Left lung (tissue), 10 donors: ENCODE results near the gene FUT3. TPM values are rescaled to one million over a fixed set of nuclear protein-coding genes. Genes with fewer than 3 reads are reported as not detected.

Source experiments
- ATAC-seq: fragments of 200-7000 bp; cut with Tn5 transposase; one replicate; pipeline ENCODE4 v1.9.1; 2020; ENCODE audit warnings: moderate library complexity
- DNase-seq, 4 donors: peaks; one replicate each; pipeline ENCODE4 v3.0.0-alpha.2; 2013 to 2020
- H3K27ac ChIP-seq, 2 donors: fragments of 200-600 bp; sonication (generic) in 1 of 2; one replicate each; pipeline versions ENCODE4 v1.5.0 to v1.8.0; 2020 to 2021
- H3K27me3 ChIP-seq, 2 donors: fragments of 200-600 bp; sonication (generic) in 1 of 2; one replicate each; pipeline versions ENCODE4 v1.5.0 to v1.8.0; 2020 to 2021
- H3K36me3 ChIP-seq, 2 donors: fragments of 200-600 bp; sonication (generic) in 1 of 2; one replicate each; pipeline versions ENCODE4 v1.5.0 to v1.8.0; 2020 to 2021
- H3K4me1 ChIP-seq, 2 donors: fragments of 200-600 bp; one replicate each; pipeline ENCODE4 v1.8.0; 2021
- H3K4me3 ChIP-seq, 2 donors: fragments of 200-600 bp; sonication (generic) in 1 of 2; one replicate each; pipeline versions ENCODE4 v1.5.0 to v1.8.0; 2020 to 2021; ENCODE audit warnings: mild to moderate bottlenecking in 1 of 2
- H3K9me3 ChIP-seq, 2 donors: fragments of 200-600 bp; sonication (generic) in 1 of 2; one replicate each; pipeline versions ENCODE4 v1.5.0 to v1.8.0; 2020 to 2021
- intact Hi-C, 2 donors: fragments of 100-400 bp; cut with DNase I; formaldehyde crosslinking; loops; one replicate each; pipeline versions ENCODE4 v1.11.2 to v1.14.2; 2022
- polyA plus RNA-seq, 6 donors: library from polyadenylated mRNA; unstranded; fragments of 120-200 nt; gene quantifications; one replicate each; pipeline ENCODE4 v1.2.1, GENCODE V29; 2013; ENCODE audit not compliant: insufficient read length in 6 of 6
- total RNA-seq, 2 donors: library from RNA; stranded (reverse); fragmentation: NEBNext Ultra II Directional; extraction: Animal tissue kit (Norgen Biotek cat#: 25700); gene quantifications; one replicate each; pipeline ENCODE4 v1.2.1, GENCODE V29; 2021
- TF ChIP-seq, protein P1 (sequence below), 2 donors: fragments of 200-600 bp; sonication (generic) in 1 of 2; IDR thresholded peaks; one replicate each; pipeline versions ENCODE4 v1.5.0 to v1.8.0; 2021; ENCODE audit warnings: antibody characterized with exemption in 2 of 2
- donor health status: DM: no; HTN: yes; CAD: no.
- donor health status: DM: no; HTN: no; CAD: no.

The FUT3 gene
- total and polyA plus RNA-seq, 8 donors = 0.28 to 31.4 (median 0.51) TPM; not detected in 2

DNA sequence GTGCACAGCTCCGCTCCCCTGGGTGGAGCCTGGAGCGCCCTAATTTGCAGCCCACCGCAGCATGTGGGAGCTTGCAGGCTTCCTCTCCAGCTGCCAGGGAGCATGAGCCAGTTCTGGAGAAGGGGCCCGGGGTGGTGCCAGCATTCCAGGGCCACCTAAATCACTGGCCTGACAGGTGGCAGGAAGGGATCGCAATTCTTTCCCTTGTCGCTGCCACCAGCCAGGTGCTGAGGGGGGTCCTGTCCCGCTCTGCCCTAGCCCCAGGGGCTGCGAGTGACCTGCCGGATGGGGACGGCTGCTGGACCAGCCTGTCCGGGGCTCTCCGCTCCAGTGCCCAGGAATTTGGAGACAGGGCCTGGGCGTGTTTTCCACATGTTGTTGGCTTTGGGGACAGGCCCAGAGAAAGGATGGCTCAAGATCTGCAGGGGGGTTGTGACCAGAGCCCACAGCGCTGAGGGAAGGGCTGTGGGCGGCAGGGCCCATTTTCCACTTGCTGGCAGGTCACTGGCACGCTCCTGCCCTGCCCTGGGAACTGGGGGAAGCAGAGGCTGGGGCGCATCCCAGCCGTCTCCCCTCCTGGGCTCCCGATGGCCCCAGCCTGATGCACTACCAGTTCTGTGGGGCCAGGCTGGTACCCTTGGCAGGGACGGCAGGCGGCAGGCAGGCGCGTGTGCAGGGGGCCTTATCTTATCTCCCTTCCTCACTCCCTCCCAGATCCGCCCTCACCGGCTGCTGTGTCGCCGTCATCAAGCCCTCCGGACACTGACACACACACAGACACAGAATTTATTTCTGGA is 42.9 kb upstream of the FUT3 start:
- intact Hi-C loops = loop anchor here in 1 of 2 donors (5.0 kb wide), 1 partner anchor 87 kb away; the partner anchor contains the start of gene NRTN
- no peak for ATAC-seq
- Histone ChIP-seq H3K4me3 (no peak overlapping the region), H3K9me3 (no peaks in the 10 kb centered on the region), H3K27me3 (peaks cover 0 to 37% of the 10 kb centered on the region in 2 donors), H3K36me3 (peaks cover 0 to 37% of the 10 kb centered on the region in 2 donors), H3K4me1 (peaks cover 0 to 5% of the 10 kb centered on the region in 2 donors), H3K27ac (no peak overlapping the region)
- no peak for DNase-seq
- TF ChIP-seq, protein P1, sequence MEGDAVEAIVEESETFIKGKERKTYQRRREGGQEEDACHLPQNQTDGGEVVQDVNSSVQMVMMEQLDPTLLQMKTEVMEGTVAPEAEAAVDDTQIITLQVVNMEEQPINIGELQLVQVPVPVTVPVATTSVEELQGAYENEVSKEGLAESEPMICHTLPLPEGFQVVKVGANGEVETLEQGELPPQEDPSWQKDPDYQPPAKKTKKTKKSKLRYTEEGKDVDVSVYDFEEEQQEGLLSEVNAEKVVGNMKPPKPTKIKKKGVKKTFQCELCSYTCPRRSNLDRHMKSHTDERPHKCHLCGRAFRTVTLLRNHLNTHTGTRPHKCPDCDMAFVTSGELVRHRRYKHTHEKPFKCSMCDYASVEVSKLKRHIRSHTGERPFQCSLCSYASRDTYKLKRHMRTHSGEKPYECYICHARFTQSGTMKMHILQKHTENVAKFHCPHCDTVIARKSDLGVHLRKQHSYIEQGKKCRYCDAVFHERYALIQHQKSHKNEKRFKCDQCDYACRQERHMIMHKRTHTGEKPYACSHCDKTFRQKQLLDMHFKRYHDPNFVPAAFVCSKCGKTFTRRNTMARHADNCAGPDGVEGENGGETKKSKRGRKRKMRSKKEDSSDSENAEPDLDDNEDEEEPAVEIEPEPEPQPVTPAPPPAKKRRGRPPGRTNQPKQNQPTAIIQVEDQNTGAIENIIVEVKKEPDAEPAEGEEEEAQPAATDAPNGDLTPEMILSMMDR (IDR thresholded peaks at IDR 0.05) = no peak

DNA sequence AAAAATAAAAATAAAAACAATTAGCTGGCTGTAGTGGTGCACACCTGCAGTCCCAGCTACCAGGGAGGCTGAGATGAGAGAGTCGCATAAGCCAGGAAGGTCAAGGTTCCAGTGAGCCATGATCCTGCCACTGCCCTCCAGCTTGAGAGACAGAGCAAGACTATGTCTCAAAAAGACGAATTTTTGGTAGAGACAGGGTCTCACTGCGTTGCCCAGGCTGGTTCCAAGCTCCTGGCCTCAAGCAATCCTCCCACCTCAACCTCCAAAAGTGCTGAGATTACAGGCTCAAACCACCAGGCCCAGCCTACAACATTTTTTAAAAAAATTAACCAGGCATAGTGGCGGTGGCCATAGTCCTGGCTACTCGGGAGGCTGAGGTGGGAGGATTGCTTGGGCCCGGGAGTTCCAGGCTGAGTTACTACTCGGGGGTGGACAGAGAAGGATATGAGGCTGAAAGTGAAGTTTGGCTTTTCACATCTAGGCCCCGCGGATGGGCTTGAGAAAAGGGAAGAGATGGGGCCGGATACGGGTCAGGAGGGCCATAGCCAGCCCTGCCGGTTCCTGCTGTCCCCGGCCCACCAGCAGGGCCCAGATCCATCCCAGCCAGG is 42.2 kb upstream of the FUT3 start:
- intact Hi-C loops = loop anchor here in 1 of 2 donors (5.0 kb wide), 1 partner anchor 86 kb away; the partner anchor contains the start of gene NRTN
- Histone ChIP-seq H3K4me3 (no peak overlapping the region), H3K36me3 (peaks cover 0 to 37% of the 10 kb centered on the region in 2 donors), H3K4me1 (peaks cover 0 to 5% of the 10 kb centered on the region in 2 donors), H3K9me3 (no peaks in the 10 kb centered on the region), H3K27ac (no peak overlapping the region), H3K27me3 (peaks cover 0 to 44% of the 10 kb centered on the region in 2 donors)
- ATAC-seq = no peak
- TF ChIP-seq, protein P1 (IDR thresholded peaks at IDR 0.05) = no peak
- no peak for DNase-seq

DNA sequence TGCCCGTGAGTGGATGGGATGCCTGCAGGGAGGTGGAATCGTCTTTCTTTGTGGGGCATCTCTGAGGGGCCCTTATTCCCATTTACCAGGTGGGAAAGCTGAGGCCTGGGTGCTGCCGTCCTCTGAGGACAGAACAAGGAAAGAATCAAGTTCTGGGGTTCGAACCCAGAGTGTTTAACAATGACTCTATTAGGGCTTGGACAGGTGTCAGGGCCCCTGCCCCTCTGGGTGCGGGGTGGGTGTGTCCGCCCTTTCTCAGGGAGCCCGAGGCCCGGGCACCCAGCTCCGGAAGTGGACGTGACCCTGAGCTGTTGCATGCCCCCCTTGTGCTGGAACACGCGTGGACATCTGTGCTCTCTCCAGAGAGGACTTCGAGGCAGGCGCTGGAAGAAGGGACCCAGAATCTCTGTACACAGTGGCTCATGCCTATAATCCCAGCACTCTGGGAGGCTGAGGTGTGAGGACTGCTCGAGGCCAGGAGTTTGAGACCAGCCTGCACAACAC is 41.6 kb upstream of the FUT3 start:
- ATAC-seq = no peak
- TF ChIP-seq, protein P1 (IDR thresholded peaks at IDR 0.05) = no peak
- H3K4me3 ChIP-seq = no peak overlapping the region
- H3K27ac ChIP-seq = no peak overlapping the region
- intact Hi-C loops = loop anchor here in 1 of 2 donors (5.0 kb wide), 1 partner anchor 86 kb away; the partner anchor contains the start of gene NRTN
- DNase-seq = no peak
- H3K27me3 ChIP-seq = peaks cover 0 to 48% of the 10 kb centered on the region in 2 donors
- H3K36me3 ChIP-seq = peaks cover 0 to 37% of the 10 kb centered on the region in 2 donors
- no peaks in the 10 kb centered on the region for H3K9me3 ChIP-seq
- H3K4me1 ChIP-seq = peaks cover 0 to 5% of the 10 kb centered on the region in 2 donors

DNA sequence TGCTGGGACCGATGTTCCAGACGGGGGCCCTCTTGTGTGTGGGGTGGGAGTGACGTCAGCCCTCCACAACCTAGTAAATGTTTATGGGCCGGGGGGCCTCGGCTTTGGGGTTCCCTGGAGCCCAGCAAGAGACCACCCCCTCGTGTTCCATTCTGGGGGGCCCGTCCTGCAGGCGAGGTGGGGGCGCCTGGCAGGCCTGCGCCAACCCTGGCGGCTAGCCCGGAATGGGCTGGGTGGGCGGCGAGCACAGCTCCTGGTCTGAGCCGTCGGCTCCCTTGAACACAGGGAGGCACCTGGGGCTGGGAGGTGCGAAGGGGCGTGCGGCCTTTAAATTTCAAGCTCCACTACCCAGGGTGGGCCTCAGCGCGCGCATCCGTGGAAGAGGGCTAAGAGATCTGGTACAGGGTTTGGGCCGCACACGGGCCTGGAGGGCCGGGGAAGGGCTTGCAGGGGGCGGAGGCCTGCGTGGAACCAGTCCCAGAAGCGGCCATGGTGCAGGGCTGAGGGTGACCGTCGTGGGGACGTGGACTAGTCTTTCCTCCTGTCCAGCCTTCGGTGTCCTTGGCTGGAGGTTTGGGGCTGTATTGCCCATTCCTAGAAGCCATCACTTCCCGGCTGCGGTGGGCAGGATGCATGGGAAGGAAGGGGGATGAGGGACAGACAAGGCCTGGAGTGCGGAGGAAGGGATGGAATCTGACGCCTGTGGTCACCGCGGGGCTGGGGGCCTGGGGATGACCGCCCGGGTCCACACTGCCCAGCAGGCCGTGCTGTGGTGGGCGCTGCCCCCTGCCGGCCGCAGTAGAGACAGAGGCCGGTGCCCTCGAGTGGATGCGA is 40.9 kb upstream of the FUT3 start:
- Histone ChIP-seq H3K9me3 (no peaks in the 10 kb centered on the region), H3K4me1 (peaks cover 0 to 5% of the 10 kb centered on the region in 2 donors), H3K27ac (no peak overlapping the region), H3K27me3 (peaks cover 0 to 48% of the 10 kb centered on the region in 2 donors), H3K36me3 (peaks cover 0 to 32% of the 10 kb centered on the region in 2 donors), H3K4me3 (no peak overlapping the region)
- TF ChIP-seq, protein P1 (IDR thresholded peaks at IDR 0.05) = peak; percentile 64 to 66
- DNase-seq (peak in 2 of 4 donors; percentile 46 to 80), ATAC-seq (peak; percentile 86)
- intact Hi-C loops = loop anchor here in 1 of 2 donors (5.0 kb wide), 1 partner anchor 85 kb away; the partner anchor contains the start of gene NRTN
